Measurements from ENCODE around the gene RIPK1.
"Not testable (repeated sequence)": the region's sequence is repeated elsewhere in the genome, so short reads cannot be mapped to it uniquely, and the experiment has no call there.

The RIPK1 gene

DNA sequence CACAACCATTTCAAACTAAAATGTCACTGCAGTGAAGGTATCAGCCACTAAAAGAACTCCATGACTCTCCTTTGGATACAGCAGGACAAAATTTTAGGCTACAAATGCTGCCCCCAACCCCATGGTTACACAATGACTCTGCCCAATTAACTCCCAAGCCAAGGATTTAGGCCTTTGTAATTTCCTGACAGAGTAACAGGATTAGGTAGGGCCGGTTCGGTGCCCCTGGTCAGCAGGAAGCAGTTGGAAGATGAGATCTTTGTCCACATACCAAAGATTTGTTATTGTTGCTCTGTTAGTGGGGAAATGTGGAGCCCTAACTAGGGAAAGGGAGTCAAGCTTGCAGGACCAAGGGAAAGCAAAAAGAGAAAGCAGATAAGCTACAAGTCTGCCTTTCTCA is 26.7 kb upstream of the RIPK1 start:
- Histone ChIP-seq H3K27ac (no peak overlapping the region), H3K4me2 (no peak overlapping the region), H3K9ac (no peak overlapping the region), H2AFZ (ENCODE audit: low read depth) (no peak overlapping the region), H3K4me3 (IDR thresholded peaks at IDR 0.05; ENCODE audit: insufficient read depth, low read depth, low read length) (no peak overlapping the region), H4K20me1 (ENCODE audit: insufficient read depth) (no peaks in the 10 kb centered on the region), H3K27me3 (ENCODE audit: insufficient read depth, low read depth) (no peaks in the 10 kb centered on the region), H3K4me1 (ENCODE audit: low read depth, poor library complexity, severe bottlenecking) (no peaks in the 10 kb centered on the region), H3K36me3 (ENCODE audit: insufficient read depth) (no peaks in the 10 kb centered on the region), H3K79me2 (ENCODE audit: insufficient read depth, low read depth) (no peaks in the 10 kb centered on the region)
- TF ChIP-seq, protein P1, sequence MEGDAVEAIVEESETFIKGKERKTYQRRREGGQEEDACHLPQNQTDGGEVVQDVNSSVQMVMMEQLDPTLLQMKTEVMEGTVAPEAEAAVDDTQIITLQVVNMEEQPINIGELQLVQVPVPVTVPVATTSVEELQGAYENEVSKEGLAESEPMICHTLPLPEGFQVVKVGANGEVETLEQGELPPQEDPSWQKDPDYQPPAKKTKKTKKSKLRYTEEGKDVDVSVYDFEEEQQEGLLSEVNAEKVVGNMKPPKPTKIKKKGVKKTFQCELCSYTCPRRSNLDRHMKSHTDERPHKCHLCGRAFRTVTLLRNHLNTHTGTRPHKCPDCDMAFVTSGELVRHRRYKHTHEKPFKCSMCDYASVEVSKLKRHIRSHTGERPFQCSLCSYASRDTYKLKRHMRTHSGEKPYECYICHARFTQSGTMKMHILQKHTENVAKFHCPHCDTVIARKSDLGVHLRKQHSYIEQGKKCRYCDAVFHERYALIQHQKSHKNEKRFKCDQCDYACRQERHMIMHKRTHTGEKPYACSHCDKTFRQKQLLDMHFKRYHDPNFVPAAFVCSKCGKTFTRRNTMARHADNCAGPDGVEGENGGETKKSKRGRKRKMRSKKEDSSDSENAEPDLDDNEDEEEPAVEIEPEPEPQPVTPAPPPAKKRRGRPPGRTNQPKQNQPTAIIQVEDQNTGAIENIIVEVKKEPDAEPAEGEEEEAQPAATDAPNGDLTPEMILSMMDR (conservative IDR thresholded peaks at IDR 0.05; ENCODE audit: low read depth, low read length) = no peak

DNA sequence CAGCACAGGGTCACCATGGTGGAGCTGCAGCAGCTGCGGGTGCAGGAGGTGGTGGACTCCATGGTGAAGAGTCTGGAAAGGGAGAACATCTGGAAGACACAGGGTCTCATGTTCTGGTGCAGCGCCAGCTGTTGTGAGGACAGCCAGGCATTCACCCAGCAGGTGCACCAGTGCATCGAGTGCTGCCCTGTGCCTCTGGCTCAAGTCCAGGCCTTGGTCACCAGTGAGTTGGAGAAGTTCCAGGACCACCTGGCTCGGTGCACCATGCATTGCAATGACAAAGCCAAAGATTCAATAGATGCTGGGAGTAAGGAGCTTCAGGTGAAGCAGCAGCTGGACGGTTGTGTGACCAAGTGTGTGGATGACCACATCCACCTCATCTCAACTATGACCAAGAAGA is 22.9 kb upstream of the RIPK1 start:
- H4K20me1 ChIP-seq (ENCODE audit: insufficient read depth) = no peaks in the 10 kb centered on the region
- H3K27ac ChIP-seq = no peak overlapping the region
- no peaks in the 10 kb centered on the region for H3K79me2 ChIP-seq (ENCODE audit: insufficient read depth, low read depth)
- no peak overlapping the region for H2AFZ ChIP-seq (ENCODE audit: low read depth)
- TF ChIP-seq, protein P1 (conservative IDR thresholded peaks at IDR 0.05; ENCODE audit: low read depth, low read length) = no peak
- no peaks in the 10 kb centered on the region for H3K27me3 ChIP-seq (ENCODE audit: insufficient read depth, low read depth)
- no peaks in the 10 kb centered on the region for H3K4me1 ChIP-seq (ENCODE audit: low read depth, poor library complexity, severe bottlenecking)
- H3K4me3 ChIP-seq (IDR thresholded peaks at IDR 0.05; ENCODE audit: insufficient read depth, low read depth, low read length) = no peak overlapping the region
- H3K4me2 ChIP-seq = no peak overlapping the region
- no peak overlapping the region for H3K9ac ChIP-seq
- no peaks in the 10 kb centered on the region for H3K36me3 ChIP-seq (ENCODE audit: insufficient read depth)

DNA sequence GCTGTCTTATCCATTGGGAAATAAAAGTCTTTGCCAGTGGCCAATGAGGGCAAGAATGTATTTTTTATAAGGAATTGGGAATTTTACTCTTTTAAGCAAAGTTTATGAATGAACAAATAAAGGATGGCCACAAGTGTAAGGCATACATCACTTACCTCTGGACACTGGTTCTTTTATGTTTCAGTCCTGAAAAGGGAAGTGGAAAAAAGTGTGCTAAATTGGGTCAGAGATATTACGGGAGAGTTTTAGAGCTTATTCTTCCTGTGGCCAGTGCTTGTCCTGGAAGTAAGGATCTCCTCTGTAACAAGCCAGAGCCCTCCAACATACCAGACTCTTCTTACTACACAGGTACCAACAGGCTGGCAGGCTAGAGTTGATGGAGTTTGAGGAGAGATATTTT is 22.5 kb upstream of the RIPK1 start:
- no peaks in the 10 kb centered on the region for H3K36me3 ChIP-seq (ENCODE audit: insufficient read depth)
- H3K9ac ChIP-seq = no peak overlapping the region
- H3K79me2 ChIP-seq (ENCODE audit: insufficient read depth, low read depth) = no peaks in the 10 kb centered on the region
- H3K27me3 ChIP-seq (ENCODE audit: insufficient read depth, low read depth) = no peaks in the 10 kb centered on the region
- H3K27ac ChIP-seq = no peak overlapping the region
- H2AFZ ChIP-seq (ENCODE audit: low read depth) = no peak overlapping the region
- H3K4me3 ChIP-seq (IDR thresholded peaks at IDR 0.05; ENCODE audit: insufficient read depth, low read depth, low read length) = no peak overlapping the region
- H3K4me2 ChIP-seq = no peak overlapping the region
- H3K4me1 ChIP-seq (ENCODE audit: low read depth, poor library complexity, severe bottlenecking) = no peaks in the 10 kb centered on the region
- H4K20me1 ChIP-seq (ENCODE audit: insufficient read depth) = no peaks in the 10 kb centered on the region
- TF ChIP-seq, protein P1 (conservative IDR thresholded peaks at IDR 0.05; ENCODE audit: low read depth, low read length) = no peak

DNA sequence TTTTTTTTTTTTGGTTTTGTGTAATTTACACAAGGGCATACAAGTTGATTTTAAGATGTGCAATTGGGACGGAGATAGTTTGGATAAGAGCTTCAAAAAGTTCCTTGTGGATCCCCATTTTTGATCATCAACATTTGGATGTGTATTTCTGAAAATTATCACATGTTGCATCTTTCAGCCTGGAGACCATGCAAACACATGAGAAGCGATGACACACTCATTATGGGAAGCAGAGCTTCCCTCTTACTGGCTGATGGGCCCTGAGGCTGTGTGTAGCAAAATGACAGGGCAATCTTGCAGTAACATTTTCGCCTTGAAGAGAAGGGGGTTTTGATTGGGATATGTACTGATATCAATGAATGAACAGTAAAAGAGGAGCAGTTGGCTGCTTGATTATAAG is 22.0 kb upstream of the RIPK1 start:
- TF ChIP-seq, protein P1 (conservative IDR thresholded peaks at IDR 0.05; ENCODE audit: low read depth, low read length) = no peak

DNA sequence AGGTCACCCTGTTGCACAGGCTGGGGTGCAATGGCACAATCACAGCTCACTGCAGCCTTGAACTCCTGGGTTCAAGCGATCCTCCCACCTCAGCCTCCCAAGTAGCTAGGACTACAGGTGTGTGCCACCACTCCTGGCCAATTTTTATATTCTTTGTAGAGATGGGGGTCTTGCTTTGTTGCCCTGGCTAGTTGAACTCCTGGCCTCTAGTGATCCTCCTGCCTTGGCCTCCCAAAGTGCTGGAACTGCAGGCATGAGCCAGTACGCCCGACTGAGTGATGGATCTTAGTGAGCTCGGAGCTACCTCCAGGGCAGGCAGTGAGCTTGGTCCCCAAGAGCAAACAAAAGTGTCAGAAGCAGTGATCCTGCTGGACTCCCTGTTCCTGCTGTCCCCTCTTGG is 20.3 kb upstream of the RIPK1 start:
- not testable (repeated sequence) for H3K36me3 ChIP-seq (ENCODE audit: insufficient read depth); H3K27me3 ChIP-seq (ENCODE audit: insufficient read depth, low read depth); H4K20me1 ChIP-seq (ENCODE audit: insufficient read depth); H2AFZ ChIP-seq (ENCODE audit: low read depth); H3K79me2 ChIP-seq (ENCODE audit: insufficient read depth, low read depth); H3K27ac ChIP-seq; H3K4me1 ChIP-seq (ENCODE audit: low read depth, poor library complexity, severe bottlenecking); H3K4me2 ChIP-seq; H3K9ac ChIP-seq; H3K4me3 ChIP-seq (IDR thresholded peaks at IDR 0.05; ENCODE audit: insufficient read depth, low read depth, low read length)

More for the DNA sequence above, 22.0 kb upstream of the RIPK1 start:
- Histone ChIP-seq H3K9ac (no peak overlapping the region), H3K27ac (no peak overlapping the region), H3K4me1 (ENCODE audit: low read depth, poor library complexity, severe bottlenecking) (no peaks in the 10 kb centered on the region), H2AFZ (ENCODE audit: low read depth) (no peak overlapping the region), H3K4me2 (no peak overlapping the region), H3K36me3 (ENCODE audit: insufficient read depth) (no peaks in the 10 kb centered on the region), H4K20me1 (ENCODE audit: insufficient read depth) (no peaks in the 10 kb centered on the region), H3K4me3 (IDR thresholded peaks at IDR 0.05; ENCODE audit: insufficient read depth, low read depth, low read length) (no peak overlapping the region), H3K27me3 (ENCODE audit: insufficient read depth, low read depth) (no peaks in the 10 kb centered on the region), H3K79me2 (ENCODE audit: insufficient read depth, low read depth) (no peaks in the 10 kb centered on the region)
